Activated CD4-positive, alpha-beta T cell treated with anti-CD3 and anti-CD28 coated beads, Interleukin-2, amount 50 U/mL, for 48 hours (primary cell): ENCODE measurements around the gene SMC2.

Source experiments
- DNase-seq, 2 experiments: peaks; one replicate each; pipeline ENCODE4 v3.0.0-alpha.2; 2020

SMC2 gene

DNA sequence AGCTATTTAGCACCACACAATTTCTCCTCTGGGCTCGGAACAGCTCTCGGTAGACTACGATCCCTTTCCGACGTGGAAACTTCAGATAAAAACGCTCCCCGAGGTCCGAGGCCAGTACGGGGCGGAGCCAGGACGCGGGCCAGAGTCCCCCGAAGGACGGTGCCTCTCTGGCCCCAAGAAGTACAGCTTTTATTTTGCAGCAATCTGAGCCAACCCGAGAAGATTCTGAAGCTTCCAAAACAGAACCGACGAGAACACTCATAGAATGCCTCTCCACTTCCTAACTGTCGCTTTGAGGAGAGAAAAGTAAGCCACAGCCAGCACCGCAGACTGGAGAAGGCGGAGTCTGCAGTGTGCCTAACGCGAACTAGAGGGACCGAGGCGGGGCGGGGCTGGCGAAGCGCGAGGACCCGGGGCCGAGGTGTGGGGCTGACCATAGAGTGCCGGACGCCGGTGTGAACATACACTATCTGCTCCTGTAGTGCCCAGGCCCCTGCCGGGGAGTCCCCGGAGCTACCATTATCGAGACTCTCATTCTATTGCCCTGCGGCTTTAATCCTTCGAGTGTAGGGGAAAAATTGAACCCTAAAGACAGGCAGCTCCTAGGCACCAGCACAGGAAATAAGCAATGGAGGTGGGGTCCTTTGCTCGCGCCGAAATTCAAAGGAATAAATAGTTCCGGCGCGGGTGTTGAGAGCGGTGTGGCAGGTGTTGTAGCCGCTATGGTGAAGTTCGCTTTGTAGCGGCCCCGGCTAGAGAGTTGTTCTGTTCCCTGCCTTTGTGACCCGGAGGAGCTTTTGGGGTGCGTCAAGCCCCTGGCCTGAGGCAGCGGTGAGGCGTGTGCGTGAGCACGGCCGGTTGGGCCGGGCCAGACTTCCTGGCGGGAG lies at the start of gene SMC2:
Gene SMC2, plus strand, starts transcription at position 663 of the 887 bp plus-strand sequence. CDS start 1,076 bp downstream, outside the sequence.
- DNase-seq, result peak; percentile 94

DNA sequence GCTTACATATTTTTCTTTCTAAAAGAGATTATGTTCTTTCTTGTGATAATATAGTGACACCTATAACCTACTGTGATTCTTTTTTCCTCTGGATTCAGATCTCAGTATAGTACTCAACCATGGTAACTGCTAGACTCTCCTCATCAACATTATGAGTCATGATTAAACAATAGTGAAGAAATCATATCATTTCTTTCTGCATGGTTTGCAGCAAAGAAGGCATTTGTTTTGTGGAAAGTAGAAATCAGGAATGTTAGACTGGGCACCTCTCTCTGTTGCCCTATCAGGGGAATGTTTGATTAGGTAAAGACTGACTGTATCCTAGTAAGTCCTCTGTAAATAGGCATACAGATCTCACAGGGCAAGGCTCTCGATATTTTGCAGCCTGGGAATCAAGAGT lies 25.6 kb upstream of the SMC2 start:
- no peak for DNase-seq

- no peak for DNase-seq
Measured at GRCh38 chr9:104069288-104069687, 24.8 kb upstream of the SMC2 start.

DNA sequence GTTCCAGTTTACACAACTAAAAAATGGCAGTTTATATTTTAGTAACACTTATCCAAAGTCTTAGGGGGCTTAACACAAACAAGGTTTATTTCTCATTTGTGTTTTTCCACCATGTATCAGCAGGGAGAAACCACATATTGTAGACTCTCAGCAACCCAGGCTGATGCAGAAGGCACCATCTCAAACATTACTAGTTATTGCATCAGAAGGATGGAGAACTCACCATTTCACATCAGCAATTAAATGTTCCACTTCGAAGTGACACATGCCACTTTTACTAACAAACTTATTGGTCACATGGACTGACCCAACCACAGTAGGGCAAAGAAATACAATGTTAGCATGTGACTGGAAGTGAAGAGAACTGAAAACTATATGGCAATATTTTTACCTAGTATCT lies 22.5 kb upstream of the SMC2 start:
- no peak for DNase-seq

DNA sequence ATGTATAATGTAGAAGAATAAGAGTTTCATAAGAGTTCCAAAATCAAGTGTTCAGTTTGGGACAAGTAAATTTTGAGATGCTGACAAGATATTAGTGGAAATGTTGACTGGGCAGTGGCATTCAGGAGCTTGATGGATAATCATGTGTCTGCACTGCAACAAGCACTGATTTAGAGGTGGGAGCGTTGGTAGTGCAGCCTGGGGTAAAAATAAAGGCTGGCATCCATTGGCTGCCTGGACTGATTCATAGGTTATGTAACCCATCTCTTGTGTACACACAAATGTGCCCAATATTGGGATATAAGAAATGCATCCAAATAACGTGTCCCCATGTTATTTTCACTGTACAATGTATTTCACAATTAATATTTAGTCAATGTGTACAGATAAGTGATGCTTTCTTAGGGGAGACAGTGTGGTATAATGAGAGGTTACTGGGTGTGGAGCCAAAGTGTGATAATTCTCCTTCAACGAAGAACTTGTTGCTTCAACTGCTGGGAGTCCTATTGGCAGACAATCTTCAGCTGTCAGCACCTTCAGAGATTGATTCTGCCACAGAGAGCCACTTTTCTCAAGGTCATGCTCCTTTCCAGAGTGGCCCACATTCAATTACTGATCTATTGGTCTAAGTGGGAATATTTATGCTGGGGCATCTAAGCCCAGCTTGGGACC lies 20.9 kb upstream of the SMC2 start:
- DNase-seq, result no peak

DNA sequence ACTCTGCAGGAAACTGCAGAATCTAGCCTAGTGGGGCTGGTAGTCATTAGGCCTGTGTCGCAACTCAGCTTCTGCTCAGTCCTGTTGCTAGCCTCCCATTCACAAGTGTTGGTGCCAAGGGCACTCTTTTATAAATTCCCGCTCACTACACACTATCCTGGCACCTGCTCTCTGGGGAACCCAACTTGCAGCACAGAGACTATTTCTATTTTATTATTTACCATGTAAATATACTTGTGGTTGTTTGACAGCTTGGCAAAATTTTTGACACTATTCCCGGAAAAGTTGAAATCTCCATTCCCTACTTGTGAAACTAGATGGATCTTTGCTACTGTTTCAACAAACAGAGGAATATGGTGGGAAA lies 20.4 kb upstream of the SMC2 start:
- DNase-seq, result no peak

DNA sequence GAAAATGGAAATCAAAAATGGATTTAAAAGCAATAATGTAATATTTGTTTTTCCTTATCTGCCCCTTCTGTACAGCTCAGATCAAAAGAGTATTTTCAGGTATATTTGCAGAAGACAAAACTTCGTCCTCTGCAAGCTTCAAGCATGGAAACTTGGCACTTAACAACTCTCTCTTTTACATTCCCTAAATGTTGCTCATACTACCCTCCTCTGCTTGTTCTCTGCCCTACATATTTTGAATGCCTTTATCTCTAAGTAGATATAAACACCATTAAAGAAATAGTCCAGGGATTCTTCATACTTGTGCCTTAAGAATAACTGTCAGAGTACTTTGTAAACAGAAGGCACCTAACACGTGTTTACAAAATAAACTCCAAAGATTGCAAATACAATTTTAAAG lies 19.2 kb upstream of the SMC2 start:
- DNase-seq, result no peak

DNA sequence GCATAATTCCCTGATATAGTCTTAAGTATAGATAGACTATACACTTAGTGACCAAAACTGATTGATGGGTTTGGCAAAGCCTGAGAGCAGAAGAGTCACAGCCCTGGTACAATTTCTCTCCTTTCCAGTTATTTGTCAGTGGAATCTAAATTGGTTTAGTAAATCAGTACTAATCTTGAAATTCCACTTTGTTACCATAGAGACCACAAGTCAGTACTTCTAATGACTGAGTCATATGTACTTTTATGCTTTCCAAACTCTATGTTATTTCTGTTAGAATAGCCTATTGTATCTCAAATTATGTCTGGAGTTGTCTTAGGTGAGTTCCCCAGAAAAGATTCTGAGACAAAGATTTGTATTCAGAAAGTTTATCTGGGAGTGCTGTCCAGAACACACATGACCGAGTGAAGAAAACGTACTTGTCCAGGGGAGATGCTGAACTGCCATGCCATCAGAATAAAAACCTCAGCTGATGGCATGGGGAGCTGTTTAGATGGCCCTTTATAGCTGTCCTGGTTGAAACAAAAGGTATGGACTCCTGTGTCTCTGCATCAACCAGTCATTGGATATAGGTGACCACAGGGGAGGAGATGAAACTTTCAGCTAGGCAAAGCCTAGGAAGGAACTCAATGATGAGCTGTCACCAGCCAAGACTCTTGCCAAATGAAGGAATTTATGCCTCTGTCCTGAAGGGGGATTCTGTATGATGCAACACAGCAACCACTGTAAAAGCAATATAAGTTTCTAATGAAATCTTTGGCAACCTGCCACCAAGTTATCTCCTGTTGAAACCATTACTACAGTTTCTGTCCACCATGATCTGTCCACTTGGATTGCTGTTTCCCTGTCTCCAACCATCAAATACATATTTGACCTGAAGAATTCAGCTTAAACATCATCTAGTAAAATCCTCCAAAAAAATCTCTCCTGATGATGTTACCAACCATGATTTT lies 18.0 kb upstream of the SMC2 start:
- no peak for DNase-seq

- no peak for DNase-seq
Measured at GRCh38 chr9:104078596-104078995, 15.5 kb upstream of the SMC2 start.

DNA sequence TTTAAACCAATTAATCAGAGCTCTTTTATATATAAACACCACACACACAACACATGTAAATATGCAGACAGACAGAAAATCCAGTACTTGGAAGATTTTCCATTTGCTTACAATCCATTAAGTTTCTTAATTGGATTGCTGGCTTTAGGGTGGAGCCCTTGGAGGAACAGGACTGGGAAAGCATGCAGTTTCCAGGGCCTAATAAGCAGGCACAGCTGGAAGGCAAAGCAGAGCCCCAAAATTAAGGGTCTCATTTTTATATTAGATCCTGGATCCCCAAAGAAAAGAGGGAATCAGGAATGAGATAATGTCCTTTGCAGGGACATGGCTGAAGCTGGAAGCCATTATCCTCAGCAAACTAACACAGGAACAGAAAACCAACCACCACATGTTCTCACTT lies 13.1 kb upstream of the SMC2 start:
- no peak for DNase-seq

DNA sequence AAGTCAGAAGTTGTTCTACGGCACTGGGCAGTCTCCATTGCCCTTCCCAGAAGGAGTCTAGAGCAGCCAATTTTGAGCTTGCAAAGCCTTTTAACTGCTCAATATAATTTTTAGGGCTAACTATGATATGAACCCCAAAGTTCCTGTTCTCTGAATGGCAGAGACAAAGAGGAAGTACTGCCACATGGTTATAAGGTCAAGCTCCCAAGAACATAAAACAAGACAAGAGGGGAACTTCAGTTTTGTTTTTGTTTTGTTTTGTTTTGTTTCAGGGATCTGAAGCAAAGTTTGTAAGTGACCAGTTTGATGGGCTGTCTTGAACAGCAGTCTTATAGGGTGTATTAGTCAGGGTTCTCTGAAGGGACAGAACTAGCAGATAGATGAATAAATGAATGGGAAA lies 11.9 kb upstream of the SMC2 start:
- DNase-seq, result no peak

DNA sequence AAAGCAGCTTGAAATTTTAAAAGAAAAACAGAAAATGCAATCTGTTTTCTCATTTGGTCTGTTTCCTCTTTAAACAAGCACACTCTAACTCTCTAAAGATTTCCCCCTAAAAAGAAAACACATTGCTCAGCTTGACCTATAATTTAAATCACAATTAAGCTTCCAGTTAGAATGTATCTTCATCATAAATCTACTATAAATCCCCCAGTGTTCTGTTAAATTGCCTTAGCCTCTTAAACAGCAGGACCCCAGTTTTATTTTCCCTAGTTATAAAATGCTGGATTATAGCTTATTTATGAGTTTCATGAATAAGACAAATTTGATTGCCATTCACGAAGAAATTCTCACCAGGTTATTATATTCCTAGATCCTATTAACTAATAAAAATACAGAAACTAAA lies 8.6 kb upstream of the SMC2 start:
- DNase-seq, result no peak

DNA sequence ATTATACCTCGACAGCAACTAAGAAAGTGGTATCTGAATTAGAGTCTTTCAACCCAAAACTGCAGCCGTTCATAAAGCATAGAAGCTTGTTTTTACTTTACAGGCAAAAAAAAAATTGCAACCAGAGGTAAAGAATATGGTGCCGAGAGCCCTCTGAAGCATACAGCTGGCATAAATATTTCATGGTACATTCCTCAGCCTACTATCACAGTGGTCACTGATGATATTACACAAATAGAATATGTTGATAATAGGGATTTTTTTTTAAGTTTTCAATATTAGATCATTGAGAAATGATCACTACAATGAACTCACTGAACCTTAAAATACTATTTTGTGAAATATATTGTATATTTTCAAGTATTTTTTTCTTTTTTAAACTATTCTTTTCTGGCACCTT lies 6.2 kb upstream of the SMC2 start:
- DNase-seq, result no peak

- DNase-seq, result no peak
Measured at GRCh38 chr9:104088416-104088815, 5.7 kb upstream of the SMC2 start.

GRCh38 chr9:104090578-104090977 lies 3.5 kb upstream of the SMC2 start:
- DNase-seq, result no peak

GRCh38 chr9:104091116-104091515 lies 3.0 kb upstream of the SMC2 start:
- DNase-seq, result no peak

DNA sequence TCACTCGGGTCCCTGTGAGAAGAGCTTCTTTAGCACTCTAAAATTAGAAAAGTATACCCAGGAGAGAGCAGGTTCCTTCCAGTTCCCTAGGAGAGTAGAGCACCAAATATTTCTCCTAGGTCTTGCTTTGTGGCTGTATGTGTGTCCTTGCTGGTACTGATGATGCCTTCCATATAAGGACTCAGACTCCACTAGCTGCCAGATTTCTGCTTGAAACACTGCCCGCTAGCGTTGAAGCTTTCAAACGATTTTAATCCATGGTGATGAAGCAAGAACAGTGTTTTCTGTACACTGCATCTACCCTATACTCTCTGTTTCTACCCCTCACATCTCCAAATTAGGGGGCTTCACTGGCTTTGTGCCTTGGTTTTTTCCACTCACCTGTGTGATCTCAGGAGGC lies 2.4 kb upstream of the SMC2 start:
- peak in 1 of 2 experiments; percentile 5 for DNase-seq

DNA sequence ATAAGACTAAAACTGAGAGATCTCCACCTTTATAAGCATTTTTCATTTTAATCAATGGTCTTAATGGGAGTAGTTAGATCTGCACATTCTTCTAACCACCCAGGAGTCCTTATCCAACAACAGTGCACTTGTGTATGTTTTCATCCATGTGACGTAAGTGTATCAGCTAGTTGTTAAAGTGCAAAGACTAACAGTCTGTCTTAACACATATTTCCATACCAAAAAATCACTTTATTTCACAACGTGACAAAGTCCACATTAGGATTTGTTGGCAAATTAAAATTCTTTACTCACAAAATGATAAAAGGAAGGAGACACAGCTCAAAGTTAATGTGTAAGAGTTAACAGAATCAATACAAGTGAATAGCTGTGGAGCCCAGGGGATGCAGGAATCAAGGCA lies 1.9 kb upstream of the SMC2 start:
- no peak for DNase-seq

DNA sequence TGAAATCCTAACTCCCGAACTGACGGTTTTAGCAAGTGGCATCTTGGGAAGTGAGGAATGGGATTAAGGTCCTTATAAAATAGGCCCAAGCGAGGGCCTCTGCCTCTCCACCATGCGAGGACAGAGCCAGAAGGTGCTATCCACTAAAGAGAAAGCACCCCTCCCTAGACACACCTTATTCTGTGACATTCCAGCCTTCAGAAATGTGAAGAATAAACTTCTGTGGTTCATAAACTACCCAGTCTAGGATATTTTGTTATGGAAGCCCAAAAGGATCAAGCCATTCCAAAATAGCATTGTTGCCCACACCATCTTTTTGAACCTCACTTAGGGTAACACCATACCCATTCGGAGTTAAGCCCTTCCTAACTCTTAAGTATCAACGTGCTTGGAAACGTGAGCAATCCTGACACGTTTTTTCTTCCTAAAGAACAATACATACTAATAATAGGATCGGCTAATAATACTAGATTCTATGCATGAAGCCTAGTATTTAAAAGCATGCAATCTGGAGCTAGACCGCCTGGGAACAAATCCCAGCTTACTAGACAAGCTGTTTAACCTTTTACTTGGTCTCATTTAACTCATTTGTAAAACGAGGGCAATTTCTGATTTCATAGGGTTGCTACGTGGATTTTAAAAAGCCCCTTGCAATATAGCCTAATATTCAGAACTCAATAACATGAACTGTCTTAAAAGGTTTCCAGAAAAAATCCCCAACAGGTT lies 1.1 kb upstream of the SMC2 start:
- DNase-seq, result no peak

- DNase-seq, result no peak
Measured at GRCh38 chr9:104094534-104095015, 466 bp downstream of the SMC2 start.

DNA sequence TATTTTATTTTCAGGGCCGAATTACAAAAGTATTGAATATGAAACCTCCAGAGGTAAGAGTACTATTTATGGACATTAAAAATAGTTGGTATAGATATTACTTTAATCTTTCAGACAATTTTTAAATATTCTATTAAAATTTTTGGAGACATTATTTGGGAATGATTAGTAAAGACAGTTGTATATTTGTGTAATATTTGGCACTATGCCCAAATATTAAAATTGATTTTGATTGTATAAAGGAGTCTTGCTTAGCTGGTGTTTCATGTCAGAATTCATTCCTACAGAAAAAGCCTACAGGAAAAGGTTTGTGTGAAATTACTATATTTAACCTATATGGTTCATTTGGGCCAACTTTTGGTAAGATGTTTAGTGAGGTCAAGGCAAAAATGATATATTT lies 5.5 kb downstream of the SMC2 start:
- DNase-seq, result no peak

- no peak for DNase-seq
Measured at GRCh38 chr9:104104360-104104759, 10.3 kb downstream of the SMC2 start.

DNA sequence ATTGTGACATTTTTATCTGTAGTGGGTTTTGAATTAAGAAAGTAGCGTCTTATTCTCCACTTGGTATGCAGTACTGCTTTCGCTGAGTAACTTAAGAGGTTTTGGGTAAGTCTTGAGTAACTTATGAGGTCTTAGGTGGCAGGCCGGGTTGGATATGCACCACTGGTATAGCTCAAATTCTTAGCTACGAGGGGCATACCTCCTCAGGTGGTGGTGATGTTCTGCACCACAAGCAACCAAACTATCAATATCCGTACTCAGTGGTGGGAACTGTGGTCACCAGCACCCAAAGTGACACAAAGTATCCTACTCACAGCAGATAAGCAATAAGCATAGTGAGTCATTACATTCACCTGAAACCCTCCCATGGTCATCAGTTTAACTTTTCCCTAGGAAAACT lies 13.7 kb downstream of the SMC2 start:
- DNase-seq, result no peak
